Measurements from ENCODE around the gene LRTM2. TPM values are rescaled to one million over a fixed set of nuclear protein-coding genes. Genes with fewer than 3 reads are reported as not detected.
"Not testable (repeated sequence)": the region's sequence is repeated elsewhere in the genome, so short reads cannot be mapped to it uniquely, and the experiment has no call there.

The LRTM2 gene
- polyA plus RNA-seq, 4 donors, result 0.22 to 0.42 (median 0.36) TPM

DNA sequence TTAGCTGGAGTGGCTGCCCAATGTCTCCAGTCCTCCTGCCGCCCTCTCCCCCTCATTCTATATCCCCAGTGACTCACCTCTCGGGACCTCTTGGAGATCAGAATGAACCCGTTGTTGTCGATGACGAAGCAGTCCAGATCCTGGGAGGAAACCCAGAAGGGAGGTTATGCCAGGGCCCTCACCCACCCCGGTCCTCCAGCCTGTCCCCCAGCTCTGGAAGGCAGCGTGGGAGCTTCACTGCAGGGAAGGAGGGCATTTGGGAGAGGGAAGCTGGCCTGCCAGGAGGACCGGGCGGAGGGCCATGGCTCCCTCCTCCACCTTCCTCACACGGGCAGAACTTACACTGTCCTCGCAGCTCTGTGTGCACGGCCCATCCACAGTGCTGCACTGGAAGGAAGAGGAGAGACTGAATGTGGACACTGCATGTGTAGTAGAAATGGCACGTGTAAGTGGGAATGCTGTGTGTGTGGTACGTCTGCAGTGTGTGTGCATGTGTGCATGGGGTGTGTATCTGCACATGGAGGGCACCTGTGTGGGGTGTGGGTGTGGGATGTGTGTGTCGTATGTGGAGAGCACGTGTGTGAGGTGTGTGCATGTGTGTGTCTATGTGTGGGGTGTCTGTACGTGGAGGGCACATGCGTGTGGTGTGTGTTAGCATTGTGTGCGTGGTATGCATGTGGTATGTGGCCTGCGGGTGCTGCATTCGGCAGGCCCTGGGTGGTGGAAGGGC is 10.0 kb upstream of the LRTM2 start:
- no peak for DNase-seq (ENCODE audit: low read depth in 4 of 4, low spot score in 3 of 4)

DNA sequence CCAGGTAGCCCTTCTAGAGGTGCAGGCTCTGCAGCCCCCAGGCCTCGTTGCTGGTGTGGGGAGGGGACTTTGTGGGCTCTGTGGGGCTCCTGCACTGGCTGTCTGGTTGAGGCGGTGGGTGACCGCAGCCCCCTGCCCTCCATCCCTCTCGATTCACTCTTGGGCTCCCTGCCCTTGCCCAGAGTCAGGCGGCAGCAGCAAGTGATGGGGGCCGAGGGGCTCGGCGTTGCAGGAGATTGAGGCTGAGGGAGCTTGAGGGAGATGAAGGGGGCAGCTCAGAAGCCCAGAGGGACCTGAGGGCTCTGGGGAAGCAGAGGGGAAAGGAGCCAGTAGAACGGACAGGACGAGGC is 9.5 kb upstream of the LRTM2 start:
- DNase-seq (ENCODE audit: low read depth in 4 of 4, low spot score in 3 of 4), result no peak

DNA sequence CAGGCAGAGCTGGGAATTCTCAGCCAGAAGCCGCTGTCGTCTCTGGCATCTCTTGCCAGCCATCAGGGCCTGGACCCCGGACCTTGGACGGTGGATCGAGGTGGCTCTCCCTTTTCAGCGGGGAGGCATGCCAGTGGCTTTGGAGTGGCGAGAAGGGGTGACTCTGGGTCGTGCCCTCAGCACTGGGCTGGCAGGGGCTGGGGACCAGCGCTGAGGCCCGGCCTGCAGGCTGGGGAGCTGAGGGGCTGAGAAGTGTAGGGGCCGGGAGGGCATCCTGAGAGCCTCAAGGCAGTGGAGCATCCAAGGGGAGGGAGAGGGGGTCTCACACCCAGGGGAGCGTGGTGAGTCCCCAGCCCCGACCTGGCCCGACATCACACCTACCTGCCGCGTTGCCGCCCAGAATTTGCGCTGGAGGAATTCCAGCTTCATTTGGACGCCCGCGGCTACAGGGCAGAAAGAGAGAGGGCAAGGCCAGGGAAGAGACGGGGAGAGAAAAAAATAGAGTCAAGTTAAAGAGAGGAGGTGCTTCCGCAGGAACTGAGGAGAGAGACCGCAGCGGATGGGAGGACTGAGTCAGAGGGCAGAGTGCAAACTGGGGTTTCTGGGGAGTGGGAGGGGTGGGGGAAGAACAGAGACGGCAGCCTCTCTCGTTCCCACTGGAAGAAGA is 9.0 kb upstream of the LRTM2 start:
- no peak for DNase-seq (ENCODE audit: low read depth in 4 of 4, low spot score in 3 of 4)

DNA sequence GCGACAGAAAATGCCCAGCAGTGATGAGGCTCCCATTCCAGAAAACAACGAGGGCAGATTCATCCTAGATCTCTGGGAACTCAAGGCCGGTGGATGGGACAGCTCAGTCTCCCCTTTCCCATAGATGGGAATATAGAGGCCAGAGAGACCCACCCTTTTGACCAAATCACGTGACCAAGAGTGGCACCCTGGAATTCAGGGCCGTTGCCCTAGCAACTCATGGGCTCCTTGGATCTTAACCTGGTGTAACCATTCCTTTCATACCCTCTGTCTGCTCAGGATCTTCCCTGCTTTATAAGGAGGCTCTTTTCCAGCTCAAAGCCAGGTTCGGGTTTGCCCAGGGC is 8.4 kb upstream of the LRTM2 start:
- DNase-seq (ENCODE audit: low read depth in 4 of 4, low spot score in 3 of 4), result no peak

DNA sequence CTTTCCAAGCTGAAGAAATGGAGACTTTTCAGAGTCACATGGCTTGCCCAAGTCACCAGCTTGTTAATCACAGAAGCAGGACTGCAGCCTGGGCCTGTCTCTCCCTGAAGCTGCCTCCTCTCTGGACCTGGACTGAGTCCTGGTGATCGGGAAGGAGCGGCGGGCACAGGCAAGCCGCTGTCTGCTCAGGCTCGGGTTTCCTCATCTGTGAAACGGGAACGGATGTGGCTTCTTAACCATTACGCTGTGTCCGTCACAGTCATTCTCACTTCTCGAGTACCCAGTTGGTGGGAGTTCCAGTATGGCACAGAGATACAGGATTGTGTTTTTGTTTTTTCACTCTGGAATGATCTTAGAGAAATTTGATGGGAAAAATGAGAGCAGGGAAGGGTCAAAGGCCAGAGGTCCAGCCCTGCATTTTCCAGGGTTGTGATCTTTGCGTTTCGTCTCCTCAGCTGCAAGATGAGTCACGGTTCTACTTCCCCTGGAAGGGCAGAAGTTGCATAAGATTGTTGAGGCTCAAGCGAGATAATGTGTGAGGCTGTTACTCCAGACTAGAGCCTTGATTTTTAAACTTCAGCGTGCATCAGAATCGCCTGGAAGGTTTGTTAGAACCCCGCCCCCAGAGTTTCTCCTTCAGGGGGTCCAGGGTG is 7.6 kb upstream of the LRTM2 start:
- DNase-seq (ENCODE audit: low read depth in 4 of 4, low spot score in 3 of 4), result no peak

DNA sequence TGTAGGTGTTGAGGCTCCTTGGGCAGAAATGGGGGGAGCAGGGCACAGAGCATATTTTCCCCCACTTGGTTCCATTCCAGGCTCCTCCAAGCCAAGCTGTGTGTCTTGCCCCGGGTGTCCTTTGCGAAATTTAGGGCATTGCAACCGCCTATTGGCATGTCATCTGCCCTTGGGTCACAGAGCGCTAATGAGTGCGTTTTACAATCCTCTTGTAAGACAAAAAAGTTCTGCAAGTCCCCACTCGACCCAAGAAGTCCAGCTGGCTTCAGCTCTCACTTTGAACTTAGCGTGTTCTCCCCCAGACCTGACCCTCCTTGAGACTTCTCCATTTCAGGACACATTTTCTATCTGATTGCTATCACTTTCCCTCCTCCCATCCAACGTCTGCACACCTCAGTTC is 6.1 kb upstream of the LRTM2 start:
- DNase-seq (ENCODE audit: low read depth in 4 of 4, low spot score in 3 of 4), result no peak

DNA sequence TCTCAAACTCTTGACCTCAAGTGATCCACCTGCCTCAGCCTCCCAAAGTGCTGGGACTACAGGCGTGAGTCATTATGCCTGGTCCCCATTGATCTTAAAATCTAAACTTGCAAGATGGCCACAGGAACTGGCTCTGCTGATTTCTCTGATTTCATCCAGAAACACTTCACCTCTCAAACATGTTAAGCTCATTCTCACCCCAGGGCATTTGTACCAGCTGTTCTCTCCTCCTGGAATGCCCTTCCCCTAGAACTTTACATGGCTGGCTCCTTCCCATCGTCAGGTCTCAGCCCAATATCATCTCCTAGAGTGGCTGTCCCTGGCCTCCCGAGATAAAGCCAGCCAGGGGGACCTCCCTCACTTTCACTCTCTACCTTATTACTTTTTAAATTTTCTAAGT is 5.3 kb upstream of the LRTM2 start:
- DNase-seq (ENCODE audit: low read depth in 4 of 4, low spot score in 3 of 4), result no peak

DNA sequence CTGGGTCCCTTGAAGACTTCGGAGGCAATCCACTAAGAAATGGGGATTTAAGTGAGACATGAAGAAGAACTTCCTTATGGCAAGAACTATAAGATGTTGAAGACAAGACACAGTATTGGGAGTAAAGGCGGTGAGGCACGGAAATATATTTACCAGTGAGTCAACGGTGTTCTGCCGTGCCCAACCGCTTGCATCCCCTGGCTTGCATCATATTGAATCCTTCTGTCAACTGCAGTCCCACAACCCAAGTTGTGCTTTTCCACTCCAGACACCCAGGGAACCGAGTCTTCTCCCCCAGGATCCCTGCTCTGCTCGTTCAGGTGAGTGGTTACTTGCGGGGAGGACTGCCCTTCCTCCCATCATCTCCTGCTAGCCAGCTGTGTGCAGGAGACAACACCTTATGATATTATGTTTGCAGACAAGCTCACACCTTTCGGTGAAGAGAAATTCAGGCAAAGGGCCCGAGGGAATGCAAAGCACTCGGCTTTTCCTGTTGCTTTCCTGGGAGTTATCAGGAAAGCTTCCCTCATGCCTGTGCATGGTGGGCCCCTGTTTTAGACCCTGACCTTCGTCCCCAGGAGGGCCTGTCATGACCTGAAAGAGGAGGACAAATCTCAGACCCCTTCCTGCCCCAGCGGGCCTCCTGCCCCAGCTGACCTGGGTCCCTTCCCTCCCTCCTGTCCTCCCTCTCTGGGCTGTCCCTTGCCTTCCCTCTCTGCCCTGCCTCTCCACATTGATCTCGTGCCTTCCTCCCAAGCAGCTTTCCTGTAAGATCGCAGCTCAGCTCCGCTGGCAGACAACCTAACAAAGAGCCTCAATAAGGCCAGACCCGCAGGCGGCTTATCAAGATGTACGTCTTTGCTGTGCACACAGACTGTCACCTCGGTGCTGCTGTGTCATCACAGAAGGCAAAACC is 4.3 kb upstream of the LRTM2 start:
- DNase-seq (ENCODE audit: low read depth in 4 of 4, low spot score in 3 of 4), result no peak

DNA sequence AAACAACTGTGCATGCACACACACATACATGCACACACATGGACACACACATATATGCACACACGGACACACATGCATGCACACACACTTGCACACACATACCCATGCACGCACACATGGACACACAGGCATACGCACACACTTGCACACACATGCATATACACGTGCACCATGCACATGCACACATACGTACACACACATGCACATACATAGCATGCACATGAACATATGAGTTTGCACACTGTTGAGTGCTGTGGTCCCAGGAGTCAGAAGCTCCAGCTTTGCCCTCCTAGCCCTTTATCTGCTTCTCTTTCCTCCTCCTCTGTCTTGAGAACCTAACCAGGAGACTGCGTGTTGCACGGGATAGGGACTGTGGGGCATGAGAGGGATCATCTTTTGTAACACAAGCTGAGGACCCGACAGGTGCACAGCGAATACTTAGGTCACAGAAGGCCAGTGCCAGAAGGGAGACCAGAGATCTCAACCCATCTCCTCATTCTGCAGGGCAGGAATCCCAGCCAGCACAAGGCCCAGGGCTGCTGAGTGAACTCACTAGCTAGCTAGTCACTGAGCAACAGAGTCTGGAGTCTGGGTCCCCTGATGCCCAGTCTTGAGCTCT is 3.5 kb upstream of the LRTM2 start:
- no peak for DNase-seq (ENCODE audit: low read depth in 4 of 4, low spot score in 3 of 4)

DNA sequence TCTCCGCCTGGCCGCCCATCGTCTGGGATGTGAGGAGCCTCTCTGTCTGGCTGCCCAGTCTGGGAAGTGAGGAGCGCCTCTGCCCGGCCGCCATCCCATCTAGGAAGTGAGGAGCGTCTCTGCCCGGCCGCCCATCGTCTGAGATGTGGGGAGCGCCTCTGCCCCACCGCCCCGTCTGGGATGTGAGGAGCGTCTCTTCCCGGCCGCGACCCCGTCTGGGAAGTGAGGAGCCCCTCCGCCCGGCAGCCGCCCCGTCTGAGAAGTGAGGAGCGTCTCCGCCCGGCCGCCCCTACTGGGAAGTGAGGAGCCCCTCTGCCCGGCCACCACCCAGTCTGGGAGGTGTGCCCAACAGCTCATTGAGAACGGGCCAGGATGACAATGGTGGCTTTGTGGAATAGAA is 2.4 kb upstream of the LRTM2 start:
- not testable (repeated sequence) for DNase-seq (ENCODE audit: low read depth in 4 of 4, low spot score in 3 of 4)

DNA sequence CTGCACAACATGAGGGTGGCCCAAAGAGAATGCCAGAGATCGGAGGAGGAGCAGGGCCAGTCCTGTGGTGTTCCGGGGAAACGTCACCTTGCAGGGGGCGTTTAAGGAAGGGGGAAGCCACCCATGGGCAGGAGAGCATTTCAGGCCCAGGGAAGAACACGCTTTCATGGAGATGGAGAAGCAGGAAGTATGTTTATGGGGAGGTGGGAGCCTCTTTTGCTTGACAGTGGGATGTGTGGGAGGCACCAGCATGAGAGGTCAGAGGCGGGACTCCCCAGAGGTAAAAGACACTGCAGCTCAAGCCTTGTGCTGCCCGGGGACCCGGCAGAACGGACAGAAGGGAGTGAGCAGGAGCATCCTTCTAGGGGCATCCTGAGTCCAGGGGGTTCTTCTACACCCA is 1.3 kb upstream of the LRTM2 start:
- DNase-seq (ENCODE audit: low read depth in 4 of 4, low spot score in 3 of 4), result no peak

DNA sequence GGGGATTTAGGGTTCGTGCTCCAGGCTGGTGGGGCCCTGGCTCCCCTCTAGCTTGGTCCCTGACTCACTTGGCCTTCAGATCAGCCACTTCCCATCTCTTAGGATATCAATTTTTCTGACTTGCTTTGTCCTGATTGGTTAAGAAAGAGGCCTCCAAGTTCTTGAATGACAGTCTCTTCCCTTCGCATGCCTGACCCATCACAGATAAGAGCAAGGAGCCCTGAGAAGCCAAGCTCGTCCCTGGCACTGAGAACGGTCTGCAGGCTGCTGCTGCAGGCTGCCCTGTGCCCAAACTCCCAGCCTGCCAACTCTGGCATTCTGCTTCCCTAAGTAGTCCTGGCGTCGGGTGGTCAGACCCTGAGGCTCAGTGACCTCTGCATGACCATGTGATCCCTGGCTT is 794 bp upstream of the LRTM2 start:
- no peak for DNase-seq (ENCODE audit: low read depth in 4 of 4, low spot score in 3 of 4)

DNA sequence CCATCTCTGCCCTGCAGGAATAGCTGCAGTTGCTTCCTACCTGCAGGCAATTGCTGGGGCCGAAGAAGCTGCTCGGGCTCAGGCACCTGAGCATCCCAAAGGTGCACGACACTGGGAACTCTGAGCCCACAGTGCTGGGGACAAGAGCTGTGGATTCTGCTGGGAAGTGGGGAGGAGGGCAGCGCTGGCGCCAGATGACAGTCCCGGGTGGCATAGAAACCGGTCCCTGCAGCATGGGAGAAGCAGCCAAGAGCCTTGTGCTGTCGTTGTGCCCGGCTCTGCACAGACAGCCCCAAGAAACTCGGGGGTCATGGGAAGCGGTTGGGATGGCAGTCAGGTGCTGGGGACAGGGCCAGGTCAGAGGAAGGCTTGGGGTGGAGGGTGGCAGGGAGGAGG is 529 bp downstream of the LRTM2 start:
- no peak for DNase-seq (ENCODE audit: low read depth in 4 of 4, low spot score in 3 of 4)

DNA sequence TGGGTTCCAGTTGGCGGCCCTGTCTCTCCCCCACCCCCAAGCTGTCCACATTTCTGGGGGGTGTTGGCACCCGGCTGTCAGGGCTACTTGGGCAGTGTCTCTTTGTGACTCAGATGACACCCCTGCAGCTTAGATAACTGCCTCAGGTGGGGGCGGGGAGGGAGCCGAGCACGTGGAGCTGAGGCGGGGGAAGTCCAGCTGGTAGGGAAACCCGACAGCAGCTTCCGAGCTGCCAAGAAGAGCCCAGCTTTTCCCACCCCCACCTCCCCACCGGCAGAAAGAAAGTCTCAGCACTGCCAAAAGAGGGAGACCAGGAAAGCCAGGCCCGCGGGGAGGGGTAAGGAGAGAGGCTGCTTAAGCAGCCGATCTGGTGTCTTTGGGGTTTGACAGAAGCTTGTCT is 1.4 kb downstream of the LRTM2 start:
- no peak for DNase-seq (ENCODE audit: low read depth in 4 of 4, low spot score in 3 of 4)

DNA sequence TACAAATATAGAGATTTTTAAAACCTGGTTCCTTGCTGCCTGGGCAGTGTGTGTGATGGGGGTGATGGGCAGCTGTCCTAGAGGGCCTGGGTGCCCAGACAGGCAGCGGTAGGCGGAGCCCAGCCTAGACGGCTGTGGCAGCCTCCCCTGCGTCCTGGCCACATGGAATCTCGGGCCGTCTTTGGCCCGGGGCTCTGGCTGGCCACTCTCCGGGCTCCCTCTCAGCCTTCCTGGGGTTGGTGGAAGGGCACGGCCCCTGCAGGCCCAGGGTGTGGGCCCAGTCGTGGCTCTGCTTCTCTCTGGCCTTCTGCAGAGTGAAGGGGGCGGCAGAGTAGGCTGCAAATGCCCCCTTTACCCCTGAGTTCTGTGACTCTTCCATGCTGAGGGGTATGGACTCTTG is 2.3 kb downstream of the LRTM2 start:
- no peak for DNase-seq (ENCODE audit: low read depth in 4 of 4, low spot score in 3 of 4)

DNA sequence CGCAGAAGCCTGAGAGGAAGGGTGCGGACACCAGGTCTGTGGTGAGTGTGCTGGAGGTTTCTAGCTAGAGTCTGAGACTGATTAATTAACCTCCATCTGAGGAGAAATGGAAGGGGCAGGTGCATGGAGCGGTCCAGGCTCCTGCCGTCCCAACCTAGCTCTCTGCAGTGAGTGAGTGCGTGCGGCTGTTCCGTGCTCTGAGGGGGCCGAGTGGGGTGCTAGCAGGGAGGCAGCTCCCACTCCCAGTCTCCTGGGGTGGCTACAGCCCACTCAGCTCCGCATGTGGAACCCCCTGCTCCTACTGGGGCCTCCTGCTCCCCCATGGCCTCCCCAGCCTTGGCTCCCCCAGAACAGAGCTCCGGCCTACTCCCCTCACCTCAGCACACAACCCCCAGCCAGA is 2.9 kb downstream of the LRTM2 start:
- DNase-seq (ENCODE audit: low read depth in 4 of 4, low spot score in 3 of 4), result no peak

DNA sequence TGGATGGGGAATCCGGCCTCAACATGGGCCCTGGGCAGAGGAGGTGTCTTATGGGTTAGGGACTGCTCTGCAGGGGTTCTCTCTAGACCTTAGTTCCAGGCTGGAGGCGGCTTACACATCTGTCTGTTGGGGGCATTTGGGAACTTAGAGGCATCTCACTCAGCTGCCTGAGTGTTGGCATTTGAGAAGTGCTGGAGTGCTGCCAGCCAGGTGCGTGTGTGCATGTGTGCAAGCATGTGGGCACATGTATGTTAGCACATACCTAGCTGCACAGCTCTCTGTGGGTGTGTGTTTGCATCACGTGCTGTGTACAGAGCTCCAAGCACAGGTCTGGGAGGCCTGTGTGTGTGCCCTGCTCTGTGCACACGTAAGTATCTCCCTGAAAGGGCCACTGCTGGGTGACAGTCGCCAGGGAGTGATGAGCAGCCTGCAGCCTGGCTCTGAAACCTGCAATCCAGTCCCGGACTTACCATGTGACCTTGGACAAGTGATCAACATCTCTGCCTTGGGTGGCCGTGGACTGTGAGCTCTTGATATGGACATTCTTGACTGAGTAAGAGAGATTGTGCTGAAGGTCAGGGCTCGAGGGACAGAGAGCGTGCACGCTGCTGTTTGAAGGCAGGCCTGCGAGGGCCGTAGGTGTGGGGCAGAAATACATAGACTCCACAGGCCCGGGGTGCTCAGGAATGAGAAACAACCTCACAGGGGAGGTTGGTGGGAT is 5.2 kb downstream of the LRTM2 start:
- no peak for DNase-seq (ENCODE audit: low read depth in 4 of 4, low spot score in 3 of 4)

DNA sequence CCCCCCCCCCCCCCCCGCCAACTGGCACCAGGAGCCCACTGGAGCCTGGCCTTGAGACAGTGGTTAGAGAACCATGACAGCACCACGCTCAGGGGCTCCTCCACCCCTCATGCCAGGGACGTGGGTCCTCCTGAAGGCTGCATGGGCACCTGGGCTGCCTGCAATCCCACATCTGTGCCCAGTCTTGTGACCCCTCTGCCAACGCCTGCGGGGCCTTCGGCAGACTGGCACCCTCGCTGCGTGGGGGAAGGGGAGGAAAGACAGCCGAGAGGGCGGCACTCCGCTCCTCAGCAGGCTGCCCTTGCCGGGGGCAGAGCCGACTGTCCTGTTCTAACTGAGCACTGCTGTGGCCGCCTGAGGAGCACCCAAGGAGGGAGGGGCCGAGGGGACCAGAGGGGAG is 6.0 kb downstream of the LRTM2 start:
- DNase-seq (ENCODE audit: low read depth in 4 of 4, low spot score in 3 of 4), result no peak

DNA sequence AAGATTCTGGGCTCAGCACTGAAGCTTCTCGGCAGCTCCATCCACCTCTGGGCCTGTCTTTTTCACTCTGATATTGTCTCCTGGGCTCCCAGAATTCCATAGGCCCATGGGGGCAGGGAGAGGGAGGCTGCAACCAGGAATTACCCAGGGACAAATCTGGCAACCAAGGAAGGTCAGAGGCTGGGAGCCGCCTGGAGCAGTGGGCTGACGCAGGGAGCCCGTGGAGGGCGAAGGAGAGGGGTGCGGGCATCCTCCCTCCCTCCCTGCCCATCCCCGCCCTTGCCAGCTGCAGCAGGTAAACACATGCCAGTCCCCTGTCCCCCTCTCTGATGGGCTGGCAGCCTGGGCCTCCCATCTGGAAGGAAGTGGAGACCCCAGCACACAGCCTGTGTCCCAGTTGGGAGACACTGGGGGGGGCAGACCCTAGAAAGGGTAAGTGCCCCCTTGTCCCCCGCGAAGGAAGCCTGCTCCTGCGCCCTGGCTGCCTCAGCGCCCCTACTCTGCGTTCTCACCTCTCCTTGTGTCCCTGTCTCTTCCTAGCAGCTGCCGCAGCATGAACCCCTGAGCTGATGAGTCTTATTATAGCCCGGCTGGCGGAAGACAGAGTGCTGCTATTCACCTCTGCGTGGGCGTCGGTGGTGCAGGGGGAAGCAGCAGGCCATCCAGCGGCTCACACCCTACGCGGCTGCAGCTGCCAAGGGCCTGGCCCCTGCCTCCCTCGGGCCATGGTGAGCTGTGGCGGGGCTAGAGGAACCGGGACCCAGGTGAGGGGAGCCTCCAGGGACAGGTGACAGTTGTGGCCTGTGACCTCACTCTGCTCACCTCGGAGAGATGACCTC is 6.7 kb downstream of the LRTM2 start:
- no peak for DNase-seq (ENCODE audit: low read depth in 4 of 4, low spot score in 3 of 4)
